GM19395 (cell line): ENCODE results near the gene MTHFD2L.

ENCODE experiments used
- ATAC-seq: cut with Tn5 transposase; IDR thresholded peaks from one replicate; pipeline ENCODE4 v1.9.1; 2021; ENCODE audit warnings: mild to moderate bottlenecking, moderate library complexity; ENCODE audit not compliant: unreplicated experiment

Gene MTHFD2L

GRCh38 chr4:74294681-74295080, 136.8 kb downstream of the MTHFD2L start:
- ATAC-seq, result no peak

- peak; percentile 63 for ATAC-seq
Measured at GRCh38 chr4:74297539-74297938, 139.6 kb downstream of the MTHFD2L start.

GRCh38 chr4:74304095-74304625, 146.2 kb downstream of the MTHFD2L start:
- ATAC-seq, result no peak

- ATAC-seq, result no peak
Measured at GRCh38 chr4:74305000-74305399, 147.1 kb downstream of the MTHFD2L start.

- ATAC-seq, result no peak
Measured at GRCh38 chr4:74307170-74307569, 149.3 kb downstream of the MTHFD2L start.

- no peak for ATAC-seq
Measured at GRCh38 chr4:74308215-74308614, 150.3 kb downstream of the MTHFD2L start, which contains the start of gene EPGN. Gene EPGN, plus strand, starts transcription at chr4:74308470. Its CDS starts 64 bp downstream, at chr4:74308534.

- no peak for ATAC-seq
Measured at GRCh38 chr4:74309223-74309622, 151.3 kb downstream of the MTHFD2L start.

- ATAC-seq, result peak; percentile 70
Measured at GRCh38 chr4:74311696-74312313, 153.9 kb downstream of the MTHFD2L start.

- no peak for ATAC-seq
Measured at GRCh38 chr4:74314329-74314728, 156.4 kb downstream of the MTHFD2L start.

GRCh38 chr4:74314944-74315343, 157.0 kb downstream of the MTHFD2L start:
- ATAC-seq, result no peak

GRCh38 chr4:74315376-74315775, 157.5 kb downstream of the MTHFD2L start:
- ATAC-seq, result no peak

- no peak for ATAC-seq
Measured at GRCh38 chr4:74316397-74316796, 158.5 kb downstream of the MTHFD2L start.

GRCh38 chr4:74317616-74318246, 159.8 kb downstream of the MTHFD2L start:
- no peak for ATAC-seq

- ATAC-seq, result no peak
Measured at GRCh38 chr4:74318276-74318675, 160.4 kb downstream of the MTHFD2L start.

- ATAC-seq, result no peak
Measured at GRCh38 chr4:74319470-74319869, 161.6 kb downstream of the MTHFD2L start.

GRCh38 chr4:74320559-74321118, 162.7 kb downstream of the MTHFD2L start:
- ATAC-seq, result peak; percentile 90

- ATAC-seq, result no peak
Measured at GRCh38 chr4:74322301-74322700, 164.4 kb downstream of the MTHFD2L start.

GRCh38 chr4:74323663-74324062, 165.7 kb downstream of the MTHFD2L start:
- no peak for ATAC-seq

GRCh38 chr4:74324262-74324661, 166.3 kb downstream of the MTHFD2L start:
- no peak for ATAC-seq

- ATAC-seq, result no peak
Measured at GRCh38 chr4:74325886-74326285, 168.0 kb downstream of the MTHFD2L start.

GRCh38 chr4:74327762-74328161, 169.8 kb downstream of the MTHFD2L start:
- no peak for ATAC-seq

- ATAC-seq, result no peak
Measured at GRCh38 chr4:74328501-74328900, 170.6 kb downstream of the MTHFD2L start.
